ENCODE measurements around the gene EIF5B.
"Not testable (repeated sequence)": the region's sequence is repeated elsewhere in the genome, so short reads cannot be mapped to it uniquely, and the experiment has no call there.

EIF5B gene

GRCh38 chr2:99337113-99338028 lies at the start of gene EIF5B:
Gene EIF5B, plus strand, starts transcription at chr2:99337389. Its CDS starts 166 bp downstream, at chr2:99337555.
- peak; percentile 93 for DNase-seq (ENCODE audit: low read depth, low spot score)

- DNase-seq (ENCODE audit: low read depth, low spot score), result no peak
Measured at GRCh38 chr2:99297994-99298393, 39.2 kb upstream of the EIF5B start.

GRCh38 chr2:99299580-99299979 lies 37.6 kb upstream of the EIF5B start:
- no peak for DNase-seq (ENCODE audit: low read depth, low spot score)

- not testable (repeated sequence) for DNase-seq (ENCODE audit: low read depth, low spot score)
Measured at GRCh38 chr2:99301097-99301496, 36.1 kb upstream of the EIF5B start, which contains the start of gene LYG1. Gene LYG1, minus strand, starts transcription at chr2:99301197. Its CDS starts 5,527 bp downstream, at chr2:99295670.

GRCh38 chr2:99317161-99317872 lies 19.9 kb upstream of the EIF5B start:
- no peak for DNase-seq (ENCODE audit: low read depth, low spot score)

GRCh38 chr2:99317873-99318200 lies 19.4 kb upstream of the EIF5B start:
- not testable (repeated sequence) for DNase-seq (ENCODE audit: low read depth, low spot score)

GRCh38 chr2:99325384-99325783 lies 11.8 kb upstream of the EIF5B start:
- no peak for DNase-seq (ENCODE audit: low read depth, low spot score)

- peak; percentile 99 for DNase-seq (ENCODE audit: low read depth, low spot score)
Measured at GRCh38 chr2:99335911-99336803, 1.0 kb upstream of the EIF5B start, which contains the start of gene TXNDC9. Gene TXNDC9, minus strand, starts transcription at chr2:99336333. Its CDS starts 3,123 bp downstream, at chr2:99333210.

- no peak for DNase-seq (ENCODE audit: low read depth, low spot score)
Measured at GRCh38 chr2:99336804-99337112, 431 bp upstream of the EIF5B start.

- DNase-seq (ENCODE audit: low read depth, low spot score), result no peak
Measured at GRCh38 chr2:99338029-99338585, 918 bp downstream of the EIF5B start.

GRCh38 chr2:99340669-99341236 lies 3.6 kb downstream of the EIF5B start:
- no peak for DNase-seq (ENCODE audit: low read depth, low spot score)

- DNase-seq (ENCODE audit: low read depth, low spot score), result no peak
Measured at GRCh38 chr2:99342536-99342935, 5.3 kb downstream of the EIF5B start.

GRCh38 chr2:99345446-99345845 lies 8.3 kb downstream of the EIF5B start:
- not testable (repeated sequence) for DNase-seq (ENCODE audit: low read depth, low spot score)

- no peak for DNase-seq (ENCODE audit: low read depth, low spot score)
Measured at GRCh38 chr2:99346218-99346617, 9.0 kb downstream of the EIF5B start.

GRCh38 chr2:99348173-99348572 lies 11.0 kb downstream of the EIF5B start:
- no peak for DNase-seq (ENCODE audit: low read depth, low spot score)

- no peak for DNase-seq (ENCODE audit: low read depth, low spot score)
Measured at GRCh38 chr2:99350194-99350593, 13.0 kb downstream of the EIF5B start.

GRCh38 chr2:99354070-99354469 lies 16.9 kb downstream of the EIF5B start:
- DNase-seq (ENCODE audit: low read depth, low spot score), result no peak

GRCh38 chr2:99354825-99355224 lies 17.6 kb downstream of the EIF5B start:
- not testable (repeated sequence) for DNase-seq (ENCODE audit: low read depth, low spot score)

GRCh38 chr2:99356853-99357252 lies 19.7 kb downstream of the EIF5B start:
- no peak for DNase-seq (ENCODE audit: low read depth, low spot score)

GRCh38 chr2:99365661-99366060 lies 28.5 kb downstream of the EIF5B start:
- no peak for DNase-seq (ENCODE audit: low read depth, low spot score)

GRCh38 chr2:99368854-99369253 lies 31.7 kb downstream of the EIF5B start:
- DNase-seq (ENCODE audit: low read depth, low spot score), result not testable (repeated sequence)
